ENCODE measurements around the gene NXPE3. TPM values are rescaled to one million over a fixed set of nuclear protein-coding genes. Genes with fewer than 3 reads are reported as not detected.
"Not testable (repeated sequence)": the region's sequence is repeated elsewhere in the genome, so short reads cannot be mapped to it uniquely, and the experiment has no call there.

The NXPE3 gene
- total RNA-seq, 1 experiment from 2014 or later: 5.3 TPM

DNA sequence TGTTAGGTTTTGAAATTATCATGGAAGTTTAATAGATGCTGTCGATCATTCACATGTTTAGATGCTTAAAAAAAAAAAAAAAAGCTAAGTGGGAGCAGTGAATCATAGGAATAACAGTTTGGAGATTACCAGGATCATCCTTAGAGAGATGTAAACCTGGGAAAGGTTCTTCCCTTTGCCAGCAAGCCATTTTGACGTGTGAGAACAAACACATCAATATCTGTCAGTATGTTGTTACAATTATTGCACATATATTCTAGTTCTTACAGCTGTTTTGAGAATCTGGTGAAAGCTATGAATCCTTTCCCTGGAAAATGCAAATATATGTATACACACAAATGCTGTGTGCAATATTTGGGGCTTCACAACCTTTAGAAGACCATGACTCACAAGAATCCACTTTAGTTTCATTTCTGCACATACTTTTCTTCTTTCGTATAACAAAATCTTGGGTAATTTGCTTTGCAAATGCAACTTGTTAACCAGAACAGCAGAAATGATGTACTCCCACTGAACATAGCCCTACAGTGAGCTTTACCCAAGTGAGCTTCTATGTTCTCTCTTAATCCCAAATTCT is 82.3 kb downstream of the NXPE3 start:
- ChIA-PET CTCF (no interaction called here), POLR2A (no interaction called here)
- Mint-ChIP-seq H3K27ac (ENCODE audit: unreplicated experiment) (no peak overlapping the region), H3K27me3 (ENCODE audit: insufficient read depth, unreplicated experiment) (no peaks in the 10 kb centered on the region), H3K4me3 (ENCODE audit: unreplicated experiment) (no peak overlapping the region), H3K36me3 (ENCODE audit: insufficient read depth, unreplicated experiment) (peaks cover 53% of the 10 kb centered on the region), H3K9me3 (ENCODE audit: unreplicated experiment) (no peaks in the 10 kb centered on the region), H3K4me1 (ENCODE audit: low read depth, unreplicated experiment) (no peaks in the 10 kb centered on the region)
- no peaks in the 10 kb centered on the region for H3K4me1 ChIP-seq
- no peak overlapping the region for H3K4me3 ChIP-seq (ENCODE audit: low read depth, low read length)
- H3K36me3 ChIP-seq (ENCODE audit: control insufficient read depth, insufficient read depth, low read length): peaks cover 4% of the 10 kb centered on the region
- H3K9me3 ChIP-seq: no peaks in the 10 kb centered on the region
- H3K27me3 ChIP-seq (replicated peaks; ENCODE audit: control insufficient read depth, insufficient read depth, low read length): no peaks in the 10 kb centered on the region
- intact Hi-C loops (cut with micrococcal nuclease; ENCODE audit: unreplicated experiment): no loop called here
- TF ChIP-seq, protein P1, sequence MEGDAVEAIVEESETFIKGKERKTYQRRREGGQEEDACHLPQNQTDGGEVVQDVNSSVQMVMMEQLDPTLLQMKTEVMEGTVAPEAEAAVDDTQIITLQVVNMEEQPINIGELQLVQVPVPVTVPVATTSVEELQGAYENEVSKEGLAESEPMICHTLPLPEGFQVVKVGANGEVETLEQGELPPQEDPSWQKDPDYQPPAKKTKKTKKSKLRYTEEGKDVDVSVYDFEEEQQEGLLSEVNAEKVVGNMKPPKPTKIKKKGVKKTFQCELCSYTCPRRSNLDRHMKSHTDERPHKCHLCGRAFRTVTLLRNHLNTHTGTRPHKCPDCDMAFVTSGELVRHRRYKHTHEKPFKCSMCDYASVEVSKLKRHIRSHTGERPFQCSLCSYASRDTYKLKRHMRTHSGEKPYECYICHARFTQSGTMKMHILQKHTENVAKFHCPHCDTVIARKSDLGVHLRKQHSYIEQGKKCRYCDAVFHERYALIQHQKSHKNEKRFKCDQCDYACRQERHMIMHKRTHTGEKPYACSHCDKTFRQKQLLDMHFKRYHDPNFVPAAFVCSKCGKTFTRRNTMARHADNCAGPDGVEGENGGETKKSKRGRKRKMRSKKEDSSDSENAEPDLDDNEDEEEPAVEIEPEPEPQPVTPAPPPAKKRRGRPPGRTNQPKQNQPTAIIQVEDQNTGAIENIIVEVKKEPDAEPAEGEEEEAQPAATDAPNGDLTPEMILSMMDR (IDR thresholded peaks at IDR 0.05; ENCODE audit: insufficient read depth in 1 of 2, low read depth in 1 of 2, low read length in 1 of 2, severe bottlenecking in 1 of 2, unreplicated experiment in 1 of 2): no peak
- BruUV-seq (replicated peaks): no TSS peak
- DNase-seq: no peak

GRCh38 chr3:101861789-101862415 is 82.9 kb downstream of the NXPE3 start:
- no peak overlapping the region for H3K4me3 ChIP-seq (ENCODE audit: low read depth, low read length)
- H3K27ac Mint-ChIP-seq (ENCODE audit: unreplicated experiment): no peak overlapping the region
- no peak overlapping the region for H3K4me3 Mint-ChIP-seq (ENCODE audit: unreplicated experiment)
- POLR2A ChIA-PET: no interaction called here
- no peaks in the 10 kb centered on the region for H3K27me3 ChIP-seq (replicated peaks; ENCODE audit: control insufficient read depth, insufficient read depth, low read length)
- peaks cover 4% of the 10 kb centered on the region for H3K36me3 ChIP-seq (ENCODE audit: control insufficient read depth, insufficient read depth, low read length)
- no peaks in the 10 kb centered on the region for H3K9me3 ChIP-seq
- peaks cover 47% of the 10 kb centered on the region for H3K36me3 Mint-ChIP-seq (ENCODE audit: insufficient read depth, unreplicated experiment)
- no peaks in the 10 kb centered on the region for H3K27me3 Mint-ChIP-seq (ENCODE audit: insufficient read depth, unreplicated experiment)
- H3K4me1 Mint-ChIP-seq (ENCODE audit: low read depth, unreplicated experiment): no peaks in the 10 kb centered on the region
- no peak for DNase-seq
- CTCF ChIA-PET: no interaction called here
- TF ChIP-seq, protein P1 (IDR thresholded peaks at IDR 0.05; ENCODE audit: insufficient read depth in 1 of 2, low read depth in 1 of 2, low read length in 1 of 2, severe bottlenecking in 1 of 2, unreplicated experiment in 1 of 2): no peak
- H3K9me3 Mint-ChIP-seq (ENCODE audit: unreplicated experiment): no peaks in the 10 kb centered on the region
- BruUV-seq (replicated peaks): no TSS peak
- no peaks in the 10 kb centered on the region for H3K4me1 ChIP-seq
- intact Hi-C loops (cut with micrococcal nuclease; ENCODE audit: unreplicated experiment): no loop called here

DNA sequence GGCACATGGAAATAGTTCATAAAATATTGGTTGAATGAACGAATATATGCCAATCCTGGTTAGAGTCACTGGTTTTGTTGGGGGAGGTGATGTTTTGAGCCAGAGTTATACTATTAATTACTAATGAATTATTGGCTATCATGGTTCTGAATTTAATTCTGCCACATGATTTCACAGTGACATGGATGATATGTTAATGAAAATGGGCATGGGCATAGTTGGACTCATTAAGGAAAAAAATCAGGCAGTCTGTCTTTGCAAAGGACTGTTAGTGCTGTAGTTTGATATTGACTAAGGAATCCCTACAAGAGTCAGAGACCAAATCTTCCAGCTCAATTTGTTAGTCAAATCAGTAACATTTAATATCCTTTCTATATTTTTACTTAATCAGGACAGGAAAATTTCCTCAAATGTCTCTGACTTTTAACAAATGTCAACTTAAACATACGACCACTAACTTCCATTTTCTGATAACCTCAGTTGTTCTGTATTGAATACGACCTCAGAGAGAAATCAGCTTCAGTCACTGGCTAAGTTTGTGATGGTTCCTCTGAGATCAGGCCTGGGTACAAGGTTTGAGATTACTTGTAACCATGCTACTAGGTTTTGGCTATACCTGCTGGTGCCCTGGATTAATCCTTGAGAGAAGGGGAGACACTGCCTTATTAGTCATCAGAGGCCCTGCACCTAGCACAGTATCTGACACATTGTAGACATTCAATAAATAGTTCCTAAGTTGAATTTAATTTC is 83.6 kb downstream of the NXPE3 start:
- Histone ChIP-seq H3K36me3 (ENCODE audit: control insufficient read depth, insufficient read depth, low read length) (no peaks in the 10 kb centered on the region; the same call in 1 of the 2 replicates), H3K27me3 (replicated peaks; ENCODE audit: control insufficient read depth, insufficient read depth, low read length) (no peaks in the 10 kb centered on the region), H3K4me3 (ENCODE audit: low read depth, low read length) (no peak overlapping the region), H3K4me1 (peaks cover 4% of the 10 kb centered on the region), H3K9me3 (no peaks in the 10 kb centered on the region)
- ChIA-PET CTCF (no interaction called here), POLR2A (no interaction called here)
- DNase-seq: no peak
- BruUV-seq (replicated peaks): no TSS peak
- intact Hi-C loops (cut with micrococcal nuclease; ENCODE audit: unreplicated experiment): no loop called here
- TF ChIP-seq, protein P1 (IDR thresholded peaks at IDR 0.05; ENCODE audit: insufficient read depth in 1 of 2, low read depth in 1 of 2, low read length in 1 of 2, severe bottlenecking in 1 of 2, unreplicated experiment in 1 of 2): no peak
- no peaks in the 10 kb centered on the region for H3K27me3 Mint-ChIP-seq (ENCODE audit: insufficient read depth, unreplicated experiment)
- no peak overlapping the region for H3K4me3 Mint-ChIP-seq (ENCODE audit: unreplicated experiment)
- H3K27ac Mint-ChIP-seq (ENCODE audit: unreplicated experiment): no peak overlapping the region
- H3K9me3 Mint-ChIP-seq (ENCODE audit: unreplicated experiment): no peaks in the 10 kb centered on the region
- H3K36me3 Mint-ChIP-seq (ENCODE audit: insufficient read depth, unreplicated experiment): peaks cover 40% of the 10 kb centered on the region
- peaks cover 7% of the 10 kb centered on the region for H3K4me1 Mint-ChIP-seq (ENCODE audit: low read depth, unreplicated experiment)

GRCh38 chr3:101864926-101865325 is 85.9 kb downstream of the NXPE3 start:
- H3K4me1 ChIP-seq: peaks cover 26% of the 10 kb centered on the region
- H3K4me3 ChIP-seq (ENCODE audit: low read depth, low read length); POLR2A ChIA-PET; intact Hi-C loops (cut with micrococcal nuclease; ENCODE audit: unreplicated experiment); DNase-seq; CTCF ChIA-PET; BruUV-seq (replicated peaks); H3K4me3 Mint-ChIP-seq (ENCODE audit: unreplicated experiment); H3K27me3 ChIP-seq (replicated peaks; ENCODE audit: control insufficient read depth, insufficient read depth, low read length); H3K36me3 ChIP-seq (ENCODE audit: control insufficient read depth, insufficient read depth, low read length); H3K9me3 ChIP-seq; H3K27me3 Mint-ChIP-seq (ENCODE audit: insufficient read depth, unreplicated experiment); H3K27ac Mint-ChIP-seq (ENCODE audit: unreplicated experiment); H3K9me3 Mint-ChIP-seq (ENCODE audit: unreplicated experiment): not testable (repeated sequence)
- Mint-ChIP-seq H3K4me1 (ENCODE audit: low read depth, unreplicated experiment) (peaks cover 10% of the 10 kb centered on the region), H3K36me3 (ENCODE audit: insufficient read depth, unreplicated experiment) (peaks cover 21% of the 10 kb centered on the region)
